ENCODE results near the gene PPP2R2B.

DNA sequence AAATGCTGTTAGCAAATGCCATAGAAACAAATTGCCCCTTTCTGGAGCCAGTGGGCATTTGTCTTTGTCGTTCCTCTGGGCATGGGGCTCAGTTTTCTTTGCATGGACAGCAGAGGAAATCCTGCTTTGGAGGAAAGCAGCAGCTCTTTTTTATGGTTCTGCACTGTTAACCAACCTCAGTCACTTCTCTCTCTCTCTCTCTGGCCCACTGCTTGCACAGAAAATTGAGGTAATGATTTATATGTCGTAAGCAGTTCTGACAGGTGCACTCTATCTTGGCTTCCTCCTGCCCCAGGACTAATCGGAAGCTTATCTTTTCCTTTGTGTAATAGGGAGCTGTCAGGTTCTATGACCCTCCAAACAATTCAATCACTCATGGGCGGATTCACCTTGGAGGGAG lies 202.9 kb downstream of the PPP2R2B start:
- no peak for TF ChIP-seq EZH2 (IDR thresholded peaks at IDR 0.05; ENCODE audit: low read length, unreplicated experiment)
- TF ChIP-seq, protein P1, sequence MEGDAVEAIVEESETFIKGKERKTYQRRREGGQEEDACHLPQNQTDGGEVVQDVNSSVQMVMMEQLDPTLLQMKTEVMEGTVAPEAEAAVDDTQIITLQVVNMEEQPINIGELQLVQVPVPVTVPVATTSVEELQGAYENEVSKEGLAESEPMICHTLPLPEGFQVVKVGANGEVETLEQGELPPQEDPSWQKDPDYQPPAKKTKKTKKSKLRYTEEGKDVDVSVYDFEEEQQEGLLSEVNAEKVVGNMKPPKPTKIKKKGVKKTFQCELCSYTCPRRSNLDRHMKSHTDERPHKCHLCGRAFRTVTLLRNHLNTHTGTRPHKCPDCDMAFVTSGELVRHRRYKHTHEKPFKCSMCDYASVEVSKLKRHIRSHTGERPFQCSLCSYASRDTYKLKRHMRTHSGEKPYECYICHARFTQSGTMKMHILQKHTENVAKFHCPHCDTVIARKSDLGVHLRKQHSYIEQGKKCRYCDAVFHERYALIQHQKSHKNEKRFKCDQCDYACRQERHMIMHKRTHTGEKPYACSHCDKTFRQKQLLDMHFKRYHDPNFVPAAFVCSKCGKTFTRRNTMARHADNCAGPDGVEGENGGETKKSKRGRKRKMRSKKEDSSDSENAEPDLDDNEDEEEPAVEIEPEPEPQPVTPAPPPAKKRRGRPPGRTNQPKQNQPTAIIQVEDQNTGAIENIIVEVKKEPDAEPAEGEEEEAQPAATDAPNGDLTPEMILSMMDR (conservative IDR thresholded peaks at IDR 0.05; ENCODE audit: low read depth, low read length) = no peak

All from PC-3 (cell line).